Astrocyte (in vitro differentiated cells and primary cell): ENCODE measurements around the gene GFRA1. TPM values are rescaled to one million over a fixed set of nuclear protein-coding genes. Genes with fewer than 3 reads are reported as not detected.
A peak's percentile ranks its signal among the peaks of the same experiment; 100 is the strongest.

Source experiments
- DNase-seq: peaks from one replicate; pipeline ENCODE4 v3.0.0-alpha.2; 2010; ENCODE audit warnings: low read depth
- FAIRE-seq: peaks from 2 replicates; lab custom pipeline; 2011; peaks lifted over from hg19 to GRCh38; lab: Jason Lieb, UNC
- H2AFZ ChIP-seq: 2 replicates; pipeline ENCODE4 v1.6.0; 2012; ENCODE audit warnings: low read depth, low read length, inconsistent platforms
- H3K27ac ChIP-seq: 2 replicates; pipeline ENCODE4 v1.5.1; 2011; ENCODE audit warnings: low read depth, low read length, inconsistent platforms
- H3K27me3 ChIP-seq: 2 replicates; pipeline ENCODE4 v1.6.0; 2011; ENCODE audit warnings: low read length, inconsistent platforms; ENCODE audit not compliant: insufficient read depth
- H3K36me3 ChIP-seq: 2 replicates; pipeline ENCODE4 v1.5.1; 2011; ENCODE audit warnings: low read length, inconsistent platforms; ENCODE audit not compliant: insufficient read depth
- H3K4me1 ChIP-seq: 2 replicates; pipeline ENCODE4 v1.5.1; 2011; ENCODE audit warnings: low read length, inconsistent platforms; ENCODE audit not compliant: insufficient read depth
- H3K4me2 ChIP-seq: 2 replicates; pipeline ENCODE4 v1.6.0; 2012; ENCODE audit warnings: low read length, inconsistent platforms
- H3K4me3 ChIP-seq: 2 replicates; pipeline ENCODE4 v1.5.1; 2011; ENCODE audit warnings: low read depth, mild to moderate bottlenecking, low read length, inconsistent platforms; ENCODE audit not compliant: insufficient read depth
- H3K79me2 ChIP-seq: 2 replicates; pipeline ENCODE4 v1.6.0; 2012; ENCODE audit warnings: mild to moderate bottlenecking, low read length, inconsistent platforms; ENCODE audit not compliant: insufficient read depth
- H3K9ac ChIP-seq: 2 replicates; pipeline ENCODE4 v1.6.0; 2012; ENCODE audit warnings: mild to moderate bottlenecking, low read length, inconsistent platforms
- H3K9me3 ChIP-seq: 2 replicates; pipeline ENCODE4 v1.5.1; 2012; ENCODE audit warnings: low read depth, mild to moderate bottlenecking, low read length, inconsistent platforms; ENCODE audit not compliant: insufficient read depth
- H4K20me1 ChIP-seq: 2 replicates; pipeline ENCODE4 v1.6.0; 2012; ENCODE audit warnings: low read length, inconsistent platforms; ENCODE audit not compliant: insufficient read depth
- H3K27ac Mint-ChIP-seq: one replicate; pipeline ENCODE4 v1.8.0; 2021; ENCODE audit warnings: mild to moderate bottlenecking, mixed read lengths; ENCODE audit not compliant: unreplicated experiment
- H3K27me3 Mint-ChIP-seq: one replicate; pipeline ENCODE4 v1.8.0; 2021; ENCODE audit warnings: low read depth, mixed read lengths; ENCODE audit not compliant: unreplicated experiment
- H3K36me3 Mint-ChIP-seq: one replicate; pipeline ENCODE4 v1.8.0; 2021; ENCODE audit warnings: low read depth, mixed read lengths; ENCODE audit not compliant: unreplicated experiment
- H3K4me1 Mint-ChIP-seq: one replicate; pipeline ENCODE4 v1.8.0; 2021; ENCODE audit warnings: low read depth, mixed read lengths; ENCODE audit not compliant: unreplicated experiment
- H3K4me3 Mint-ChIP-seq: one replicate; pipeline ENCODE4 v1.8.0; 2021; ENCODE audit warnings: mild to moderate bottlenecking, moderate library complexity, mixed read lengths; ENCODE audit not compliant: unreplicated experiment
- H3K9me3 Mint-ChIP-seq: one replicate; pipeline ENCODE4 v1.8.0; 2021; ENCODE audit warnings: mild to moderate bottlenecking, mixed read lengths; ENCODE audit not compliant: unreplicated experiment
- CTCF ChIP-seq: IDR thresholded peaks from 2 replicates; pipeline ENCODE4 v1.5.1; 2011; ENCODE audit warnings: low read depth, mild to moderate bottlenecking, inconsistent platforms, low read length, moderate library complexity; ENCODE audit not compliant: insufficient read depth
- EZH2 ChIP-seq: IDR thresholded peaks from 2 replicates; pipeline ENCODE4 v1.6.1; 2012; ENCODE audit warnings: mild to moderate bottlenecking, low read length, inconsistent platforms; ENCODE audit not compliant: insufficient read depth
- total RNA-seq: library from RNA; stranded (reverse); gene quantifications from 2 replicates; pipeline ENCODE4 v1.2.1, GENCODE V29; 2021

GFRA1 gene
- total RNA-seq, 1 donor from 2014 or later: 24.2 TPM

- Histone ChIP-seq H3K36me3 (no peaks in the 10 kb centered on the region), H3K4me2 (no peak overlapping the region), H3K9me3 (no peaks in the 10 kb centered on the region), H3K4me1 (peaks cover 10% of the 10 kb centered on the region), H3K27ac (no peak overlapping the region), H3K27me3 (peaks cover 7% of the 10 kb centered on the region), H2AFZ (no peak overlapping the region), H3K9ac (no peak overlapping the region), H3K4me3 (no peak overlapping the region), H3K79me2 (no peaks in the 10 kb centered on the region), H4K20me1 (no peaks in the 10 kb centered on the region)
- Mint-ChIP-seq H3K4me3 (no peak overlapping the region), H3K27ac (no peak overlapping the region), H3K36me3 (no peaks in the 10 kb centered on the region), H3K4me1 (peaks cover 13% of the 10 kb centered on the region), H3K27me3 (peaks cover 22% of the 10 kb centered on the region), H3K9me3 (no peaks in the 10 kb centered on the region)
- no peak for FAIRE-seq
- TF ChIP-seq CTCF (no peak), EZH2 (no peak)
- no peak for DNase-seq
Observed at GRCh38 chr10:116276981-116277380, 4.0 kb upstream of the GFRA1 start.

- no peaks in the 10 kb centered on the region for H3K36me3 Mint-ChIP-seq
- Histone ChIP-seq H3K4me2 (peak overlapping the region; percentile 99), H3K27ac (no peak overlapping the region), H2AFZ (peak overlapping the region; percentile 89), H3K4me3 (peak overlapping the region; percentile 70), H3K36me3 (no peaks in the 10 kb centered on the region), H3K79me2 (no peaks in the 10 kb centered on the region), H4K20me1 (no peaks in the 10 kb centered on the region), H3K9ac (peak overlapping the region; percentile 60), H3K4me1 (peaks cover 13% of the 10 kb centered on the region), H3K27me3 (peaks cover 18% of the 10 kb centered on the region), H3K9me3 (no peaks in the 10 kb centered on the region)
- no peak for DNase-seq
- peaks cover 8% of the 10 kb centered on the region for H3K4me1 Mint-ChIP-seq
- H3K27me3 Mint-ChIP-seq: peaks cover 38% of the 10 kb centered on the region
- H3K27ac Mint-ChIP-seq: no peak overlapping the region
- H3K4me3 Mint-ChIP-seq: peak overlapping the region; percentile 95
- TF ChIP-seq EZH2: no peak
- no peak for TF ChIP-seq CTCF
- FAIRE-seq: no peak
- no peaks in the 10 kb centered on the region for H3K9me3 Mint-ChIP-seq
Observed at GRCh38 chr10:116274064-116274904, 1.3 kb upstream of the GFRA1 start.
